Fibroblast of lung (primary cell): Measurements from ENCODE around the gene AFF4. TPM values are rescaled to one million over a fixed set of nuclear protein-coding genes. Genes with fewer than 3 reads are reported as not detected.

Source experiments
- DNase-seq, 2 donors: peaks; one replicate each; pipeline versions ENCODE4 v3.0.0 to v3.0.0-alpha.2; 2010; ENCODE audit warnings: low read depth in 2 of 2
- H2AFZ ChIP-seq: 2 replicates; pipeline ENCODE4 v1.5.1; 2012; ENCODE audit warnings: low read length, control low read depth, inconsistent platforms
- H3K27ac ChIP-seq: 2 replicates; pipeline ENCODE4 v1.5.1; 2011; ENCODE audit warnings: low read length, control low read depth; ENCODE audit not compliant: insufficient read depth
- H3K27me3 ChIP-seq: 2 replicates; pipeline ENCODE4 v1.5.1; 2011; ENCODE audit warnings: mild to moderate bottlenecking, low read length; ENCODE audit not compliant: control insufficient read depth, insufficient read depth
- H3K36me3 ChIP-seq: 2 replicates; pipeline ENCODE4 v1.5.1; 2011; ENCODE audit warnings: low read length; ENCODE audit not compliant: control insufficient read depth, insufficient read depth
- H3K4me1 ChIP-seq: 2 replicates; pipeline ENCODE4 v1.5.1; 2011; ENCODE audit warnings: low read length; ENCODE audit not compliant: control insufficient read depth, insufficient read depth; ENCODE audit errors: extremely low read depth
- H3K4me2 ChIP-seq: 2 replicates; pipeline ENCODE4 v1.5.1; 2011; ENCODE audit warnings: low read length, control low read depth; ENCODE audit not compliant: insufficient read depth; ENCODE audit errors: extremely low read depth
- H3K4me3 ChIP-seq, 4 experiments: fragments of 200-600 bp in 1 of 4; sonication (generic) in 1 of 4; replicated peaks in 1 of 4; 2 replicates each; pipeline ENCODE4 v1.5.1; 2011 to 2016; ENCODE audit warnings: low read length in 4 of 4, low read depth in 3 of 4, mild to moderate bottlenecking in 3 of 4, control low read depth in 2 of 4, inconsistent platforms in 1 of 4, mixed read lengths in 1 of 4; ENCODE audit not compliant: insufficient read depth in 1 of 4; ENCODE audit errors: control extremely low read depth in 1 of 4
- H3K79me2 ChIP-seq: 2 replicates; pipeline ENCODE4 v1.5.1; 2012; ENCODE audit warnings: mild to moderate bottlenecking, low read length, inconsistent platforms; ENCODE audit not compliant: control insufficient read depth, insufficient read depth
- H3K9ac ChIP-seq: 2 replicates; pipeline ENCODE4 v1.5.1; 2011; ENCODE audit warnings: mild to moderate bottlenecking, low read length, control low read depth; ENCODE audit not compliant: insufficient read depth
- H3K9me3 ChIP-seq: 2 replicates; pipeline ENCODE4 v1.5.1; 2012; ENCODE audit warnings: low read depth, low read length; ENCODE audit not compliant: control insufficient read depth, insufficient read depth
- H4K20me1 ChIP-seq: 2 replicates; pipeline ENCODE4 v1.5.1; 2011; ENCODE audit warnings: low read length; ENCODE audit not compliant: control insufficient read depth, insufficient read depth; ENCODE audit errors: extremely low read depth
- CTCF ChIP-seq, 2 donors: IDR thresholded peaks in 1 of 2; conservative IDR thresholded peaks in 1 of 2; 1 replicate in 1 of 2; 2 replicates in 1 of 2; pipeline ENCODE4 v1.5.1; 2011 to 2012; ENCODE audit warnings: low read length in 2 of 2, control low read depth in 1 of 2, inconsistent platforms in 1 of 2, low read depth in 1 of 2, mild to moderate bottlenecking in 1 of 2
- EZH2 ChIP-seq: IDR thresholded peaks from 2 replicates; pipeline ENCODE4 v1.5.1; 2012; ENCODE audit warnings: low read length, control low read depth, mild to moderate bottlenecking; ENCODE audit errors: missing control alignments
- polyA plus RNA-seq, 2 donors: library from polyadenylated mRNA; depleted of rRNA in 1 of 2; stranded (reverse) in 1 of 2; unstranded in 1 of 2; fragments of >200 nt; gene quantifications; 2 replicates each; pipeline ENCODE4 v1.2.1, GENCODE V29; 2011 to 2012; ENCODE audit warnings: missing spikeins in 1 of 2
- total RNA-seq: library from RNA; depleted of rRNA; stranded (reverse); fragments of >200 nt; gene quantifications from 2 replicates; pipeline ENCODE4 v1.2.1, GENCODE V29; 2014

Gene AFF4
- total and polyA plus RNA-seq, 2 donors (not counting 1 experiment from before 2014, with no cell fraction given): 54.2 to 73.6 TPM

GRCh38 chr5:132971483-132972435 lies 8.3 kb upstream of the AFF4 start:
- Histone ChIP-seq H3K36me3 (no peaks in the 10 kb centered on the region), H3K27me3 (no peaks in the 10 kb centered on the region), H2AFZ (no peak overlapping the region), H3K9ac (no peak overlapping the region), H3K27ac (no peak overlapping the region), H3K4me1 (no peaks in the 10 kb centered on the region), H4K20me1 (no peaks in the 10 kb centered on the region), H3K4me3 (no peak overlapping the region), H3K4me2 (no peak overlapping the region), H3K9me3 (no peaks in the 10 kb centered on the region), H3K79me2 (no peaks in the 10 kb centered on the region)
- TF ChIP-seq CTCF (conservative IDR thresholded peaks at IDR 0.05 in 1 of 2, IDR thresholded peaks at IDR 0.05 in 1 of 2; ENCODE audit: low read depth in 1 of 2, low read length in 2 of 2) (no peak), EZH2 (no peak)
- DNase-seq: peak; percentile 28 to 57

GRCh38 chr5:132965120-132965519 lies 1.7 kb upstream of the AFF4 start:
- no peak overlapping the region for H2AFZ ChIP-seq
- H3K4me3 ChIP-seq: no peak overlapping the region
- peaks cover 31% of the 10 kb centered on the region for H3K79me2 ChIP-seq
- no peaks in the 10 kb centered on the region for H4K20me1 ChIP-seq
- H3K4me1 ChIP-seq: peaks cover 2% of the 10 kb centered on the region
- H3K27ac ChIP-seq: no peak overlapping the region
- no peak overlapping the region for H3K4me2 ChIP-seq
- H3K27me3 ChIP-seq: no peaks in the 10 kb centered on the region
- DNase-seq: no peak
- no peaks in the 10 kb centered on the region for H3K9me3 ChIP-seq
- H3K36me3 ChIP-seq: no peaks in the 10 kb centered on the region
- H3K9ac ChIP-seq: no peak overlapping the region
- TF ChIP-seq CTCF (conservative IDR thresholded peaks at IDR 0.05 in 1 of 2, IDR thresholded peaks at IDR 0.05 in 1 of 2; ENCODE audit: low read depth in 1 of 2, low read length in 2 of 2) (no peak), EZH2 (no peak)

DNA sequence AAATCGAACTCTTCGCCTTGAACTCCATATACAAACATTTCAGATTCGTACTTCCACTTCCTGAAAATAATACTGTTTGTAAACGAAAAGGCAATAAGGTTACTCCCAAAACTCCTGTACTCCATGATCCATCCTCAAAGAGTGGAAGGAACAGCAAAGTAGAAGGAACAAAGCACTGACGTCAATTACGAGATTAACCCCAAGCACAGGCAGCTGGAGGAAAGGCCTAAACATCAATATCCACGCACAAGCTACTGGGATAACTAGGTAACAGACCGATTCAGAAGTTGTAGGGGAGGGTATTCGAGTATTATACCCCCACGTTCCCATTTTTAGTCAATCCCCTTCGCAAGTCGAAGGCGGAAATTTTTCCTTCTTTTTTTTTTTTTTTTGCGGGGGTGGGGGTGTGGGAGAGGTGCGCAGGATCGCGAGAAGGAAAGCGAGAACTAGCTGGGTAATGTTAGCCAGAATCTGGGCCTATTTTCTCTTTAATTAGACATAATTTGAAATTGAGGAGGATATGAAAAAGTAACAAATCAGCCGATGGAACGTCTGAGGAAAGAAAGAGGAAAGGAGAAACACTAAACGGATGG lies 909 bp downstream of the AFF4 start:
- DNase-seq: peak; percentile 77 to 87

More for the DNA sequence above, 909 bp downstream of the AFF4 start:
- no peaks in the 10 kb centered on the region for H3K36me3 ChIP-seq
- peaks cover 2% of the 10 kb centered on the region for H3K4me1 ChIP-seq
- H2AFZ ChIP-seq: no peak overlapping the region
- peak overlapping the region; percentile 91 for H3K27ac ChIP-seq
- peaks cover 55% of the 10 kb centered on the region for H3K79me2 ChIP-seq
- peak overlapping the region; percentile 97 for H3K9ac ChIP-seq
- H4K20me1 ChIP-seq: peaks cover 3% of the 10 kb centered on the region
- H3K27me3 ChIP-seq: no peaks in the 10 kb centered on the region
- TF ChIP-seq CTCF (conservative IDR thresholded peaks at IDR 0.05 in 1 of 2, IDR thresholded peaks at IDR 0.05 in 1 of 2; ENCODE audit: low read depth in 1 of 2, low read length in 2 of 2) (no peak), EZH2 (no peak)
- peak overlapping the region; percentile 61 to 96 (median 78) for H3K4me3 ChIP-seq
- peak overlapping the region; percentile 55 for H3K4me2 ChIP-seq
- H3K9me3 ChIP-seq: no peaks in the 10 kb centered on the region
